Gastrocnemius medialis (tissue), 4 donors: ENCODE results near the gene FAT3. TPM values are rescaled to one million over a fixed set of nuclear protein-coding genes. Genes with fewer than 3 reads are reported as not detected.
A peak's percentile ranks its signal among the peaks of the same experiment; 100 is the strongest.

ENCODE experiments used
- ATAC-seq, 2 donors: fragments of 150-250 bp; one replicate each; pipeline ENCODE4 v1.9.1; 2016
- DNase-seq, 2 donors: peaks; one replicate each; pipeline ENCODE4 v3.0.0-alpha.2; 2019
- H3K27ac ChIP-seq, 4 donors: fragments of 200-600 bp; sonication (generic); 1 replicate in 1 of 4; 2 replicates in 3 of 4; pipeline ENCODE4 v1.5.1; 2016 to 2018; ENCODE audit warnings: mild to moderate bottlenecking in 2 of 4, moderate library complexity in 1 of 4
- H3K27me3 ChIP-seq, 3 donors: fragments of 200-600 bp; sonication (generic) in 2 of 3; 1 replicate in 1 of 3; 2 replicates in 2 of 3; pipeline versions ENCODE4 v1.5.1 to v1.6.0; 2016 to 2019; ENCODE audit warnings: mild to moderate bottlenecking in 1 of 3, moderate library complexity in 1 of 3
- H3K36me3 ChIP-seq, 2 donors: fragments of 200-600 bp; sonication (generic) in 1 of 2; one replicate each; pipeline ENCODE4 v1.5.1; 2017 to 2018
- H3K4me1 ChIP-seq, 2 donors: fragments of 200-600 bp; sonication (generic) in 1 of 2; one replicate each; pipeline ENCODE4 v1.5.1; 2016 to 2017; ENCODE audit warnings: mild to moderate bottlenecking in 2 of 2
- H3K4me3 ChIP-seq, 4 donors: fragments of 200-600 bp; sonication (generic) in 3 of 4; 1 replicate in 1 of 4; 2 replicates in 3 of 4; pipeline ENCODE4 v1.5.1; 2016 to 2019; ENCODE audit warnings: mild to moderate bottlenecking in 2 of 4
- H3K9me3 ChIP-seq, 3 donors: fragments of 200-600 bp; sonication (generic) in 2 of 3; 1 replicate in 1 of 3; 2 replicates in 2 of 3; pipeline ENCODE4 v1.5.1; 2016 to 2019
- CTCF ChIP-seq, 5 experiments: fragments of 450-650 bp in 3 of 5; fragments of 200-600 bp in 2 of 5; sonication (generic) in 2 of 5; IDR thresholded peaks in 4 of 5; conservative IDR thresholded peaks in 1 of 5; 1 replicate in 4 of 5; 2 replicates in 1 of 5; pipeline ENCODE4 v1.5.1; 2016 to 2019; ENCODE audit warnings: antibody characterized with exemption in 5 of 5, mild to moderate bottlenecking in 3 of 5, moderate library complexity in 3 of 5
- POLR2A ChIP-seq, 2 donors: fragments of 450-650 bp; IDR thresholded peaks; one replicate each; pipeline ENCODE4 v1.6.1; 2017; ENCODE audit warnings: antibody characterized with exemption in 2 of 2, mild to moderate bottlenecking in 2 of 2, moderate library complexity in 2 of 2
- in situ Hi-C, 4 donors: fragments of 200-750 bp; cut with MboI; loops; one replicate each; pipeline versions ENCODE4 v1.15.0 to v1.8.0; 2017; ENCODE audit warnings: low sequenced_read_pairs in 4 of 4
- intact Hi-C: fragments of 100-400 bp; cut with DNase I; formaldehyde crosslinking; loops from one replicate; pipeline ENCODE4 v1.15.1; 2023; ENCODE audit warnings: low total_unique reads
- total RNA-seq, 4 donors: library from RNA; depleted of rRNA; stranded (reverse); fragments of >200 nt; gene quantifications; one replicate each; pipeline versions ENCODE4 v1.1.0 to v1.2.3, GENCODE V29; 2016

FAT3 gene
- total RNA-seq, 4 donors from 2014 or later: 0.15 to 1.4 (median 0.44) TPM

- TF ChIP-seq POLR2A (IDR thresholded peaks at IDR 0.05) (no peak), CTCF (IDR thresholded peaks at IDR 0.05 in 4 of 5, conservative IDR thresholded peaks at IDR 0.05 in 1 of 5) (no peak)
Measured at GRCh38 chr11:92227230-92227814, 2.7 kb downstream of the FAT3 start.

GRCh38 chr11:92227959-92228935, 3.6 kb downstream of the FAT3 start:
- Histone ChIP-seq H3K9me3 (no peaks in the 10 kb centered on the region), H3K27ac (no peak overlapping the region), H3K4me1 (peaks cover 6 to 15% of the 10 kb centered on the region in 2 donors), H3K27me3 (peaks cover 43 to 62% (median 51%) of the 10 kb centered on the region in 3 donors), H3K36me3 (no peaks in the 10 kb centered on the region), H3K4me3 (no peak overlapping the region)
- TF ChIP-seq CTCF (IDR thresholded peaks at IDR 0.05 in 4 of 5, conservative IDR thresholded peaks at IDR 0.05 in 1 of 5): no peak
- no peak for TF ChIP-seq POLR2A (IDR thresholded peaks at IDR 0.05)
- DNase-seq (peak in 1 of 2 donors; percentile 32), ATAC-seq (peak in 1 of 2 donors; percentile 71)
- intact Hi-C loops: no loop called here
- in situ Hi-C loops: no loop called here

More at GRCh38 chr11:92227230-92227814, 2.7 kb downstream of the FAT3 start:
- no peak for DNase-seq
- Histone ChIP-seq H3K9me3 (no peaks in the 10 kb centered on the region), H3K27ac (no peak overlapping the region), H3K36me3 (no peaks in the 10 kb centered on the region), H3K4me1 (peaks cover 6 to 15% of the 10 kb centered on the region in 2 donors), H3K27me3 (peaks cover 52 to 71% (median 60%) of the 10 kb centered on the region in 3 donors), H3K4me3 (peak overlapping the region in 3 of 4 donors; percentile 53 to 56 (median 55))
- in situ Hi-C loops (no loop called here), intact Hi-C loops (no loop called here)
- ATAC-seq: no peak

- DNase-seq (no peak), ATAC-seq (no peak)
- Histone ChIP-seq H3K27ac (no peak overlapping the region), H3K36me3 (no peaks in the 10 kb centered on the region), H3K4me3 (no peak overlapping the region), H3K4me1 (no peaks in the 10 kb centered on the region), H3K9me3 (no peaks in the 10 kb centered on the region), H3K27me3 (no peaks in the 10 kb centered on the region)
- intact Hi-C loops (no loop called here), in situ Hi-C loops (no loop called here)
- no peak for TF ChIP-seq POLR2A (IDR thresholded peaks at IDR 0.05)
- TF ChIP-seq CTCF (IDR thresholded peaks at IDR 0.05 in 4 of 5, conservative IDR thresholded peaks at IDR 0.05 in 1 of 5): no peak
Measured at GRCh38 chr11:92236856-92237255, 12.2 kb downstream of the FAT3 start.

GRCh38 chr11:92240916-92241315, 16.3 kb downstream of the FAT3 start:
- TF ChIP-seq CTCF (IDR thresholded peaks at IDR 0.05 in 4 of 5, conservative IDR thresholded peaks at IDR 0.05 in 1 of 5) (no peak), POLR2A (IDR thresholded peaks at IDR 0.05) (no peak)
- Histone ChIP-seq H3K27ac (no peak overlapping the region), H3K4me1 (no peaks in the 10 kb centered on the region), H3K9me3 (no peaks in the 10 kb centered on the region), H3K36me3 (no peaks in the 10 kb centered on the region), H3K27me3 (no peaks in the 10 kb centered on the region), H3K4me3 (no peak overlapping the region)
- ATAC-seq (no peak), DNase-seq (no peak)
- in situ Hi-C loops: no loop called here
- intact Hi-C loops: no loop called here
